ENCODE measurements around the gene MRPL12. TPM values are rescaled to one million over a fixed set of nuclear protein-coding genes. Genes with fewer than 3 reads are reported as not detected.

The MRPL12 gene
- total RNA-seq, 6 donors from 2014 or later = 29.3 to 69.8 (median 47.8) TPM

DNA sequence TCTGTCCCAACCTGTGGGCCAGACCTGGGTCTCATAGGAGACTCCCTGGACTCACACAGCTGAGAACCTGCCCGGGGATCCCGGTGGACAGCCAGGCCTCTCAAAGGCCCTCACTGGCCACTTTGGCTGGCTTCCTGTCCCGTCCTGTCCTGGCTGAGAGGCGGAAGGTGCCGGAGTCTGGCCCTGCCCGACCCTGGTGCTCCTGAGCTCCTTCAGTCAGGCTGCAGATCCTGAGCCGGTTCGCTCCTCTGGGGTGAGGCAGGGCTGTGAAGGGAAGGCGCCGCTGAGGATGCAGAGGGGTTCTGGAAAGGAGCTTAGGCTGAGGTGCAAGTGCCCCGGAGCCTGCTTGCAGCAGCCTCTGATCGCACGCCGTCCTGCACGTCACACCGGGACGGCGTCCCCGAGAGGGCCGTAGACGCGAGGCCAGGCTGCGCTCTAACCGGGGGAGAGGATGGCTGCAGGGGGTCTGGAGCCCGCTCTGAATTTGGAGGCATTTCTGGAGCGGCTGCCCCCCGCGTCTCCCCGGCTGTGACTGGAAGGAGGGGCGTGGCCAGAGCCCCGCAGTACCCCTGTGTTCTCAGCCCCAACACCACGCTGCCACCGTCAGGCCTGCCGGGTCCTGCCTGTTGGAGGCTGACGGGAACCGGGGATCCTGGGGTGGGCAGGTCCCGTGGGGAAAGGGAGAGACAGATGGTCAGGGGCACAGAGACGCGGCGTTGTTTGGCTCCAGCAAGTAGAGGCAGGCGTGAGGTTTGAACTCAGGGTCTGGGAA is 15.2 kb upstream of the MRPL12 start:
- ATAC-seq (ENCODE audit: low FRiP score in 2 of 2) (no peak), DNase-seq (peak in 1 of 2 donors; percentile 67)
- Histone ChIP-seq H3K36me3 (peaks cover 31 to 77% (median 72%) of the 10 kb centered on the region in 4 donors), H3K9me3 (no peaks in the 10 kb centered on the region), H3K27me3 (no peaks in the 10 kb centered on the region), H3K27ac (no peak overlapping the region), H3K4me3 (no peak overlapping the region), H3K4me1 (peaks cover 15 to 25% (median 19%) of the 10 kb centered on the region in 4 donors)
- TF ChIP-seq, protein P1, sequence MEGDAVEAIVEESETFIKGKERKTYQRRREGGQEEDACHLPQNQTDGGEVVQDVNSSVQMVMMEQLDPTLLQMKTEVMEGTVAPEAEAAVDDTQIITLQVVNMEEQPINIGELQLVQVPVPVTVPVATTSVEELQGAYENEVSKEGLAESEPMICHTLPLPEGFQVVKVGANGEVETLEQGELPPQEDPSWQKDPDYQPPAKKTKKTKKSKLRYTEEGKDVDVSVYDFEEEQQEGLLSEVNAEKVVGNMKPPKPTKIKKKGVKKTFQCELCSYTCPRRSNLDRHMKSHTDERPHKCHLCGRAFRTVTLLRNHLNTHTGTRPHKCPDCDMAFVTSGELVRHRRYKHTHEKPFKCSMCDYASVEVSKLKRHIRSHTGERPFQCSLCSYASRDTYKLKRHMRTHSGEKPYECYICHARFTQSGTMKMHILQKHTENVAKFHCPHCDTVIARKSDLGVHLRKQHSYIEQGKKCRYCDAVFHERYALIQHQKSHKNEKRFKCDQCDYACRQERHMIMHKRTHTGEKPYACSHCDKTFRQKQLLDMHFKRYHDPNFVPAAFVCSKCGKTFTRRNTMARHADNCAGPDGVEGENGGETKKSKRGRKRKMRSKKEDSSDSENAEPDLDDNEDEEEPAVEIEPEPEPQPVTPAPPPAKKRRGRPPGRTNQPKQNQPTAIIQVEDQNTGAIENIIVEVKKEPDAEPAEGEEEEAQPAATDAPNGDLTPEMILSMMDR (IDR thresholded peaks at IDR 0.05) = no peak
- TF ChIP-seq EP300 (IDR thresholded peaks at IDR 0.05) = no peak
- no peak for TF ChIP-seq POLR2A (IDR thresholded peaks at IDR 0.05)
- no peak for TF ChIP-seq POLR2AphosphoS5 (IDR thresholded peaks at IDR 0.05)
- WGBS, 2 donors = 94% methylated on average over 35 to 38 of the region's 41 CpGs

GRCh38 chr17:81688616-81689015 is 14.6 kb upstream of the MRPL12 start:
- ATAC-seq (ENCODE audit: low FRiP score in 2 of 2) (no peak), DNase-seq (no peak)
- 92% methylated on average over 11 to 14 of the region's 14 CpGs for WGBS, 2 donors
- no peaks in the 10 kb centered on the region for H3K9me3 ChIP-seq
- H3K36me3 ChIP-seq = peaks cover 36 to 83% (median 79%) of the 10 kb centered on the region in 4 donors
- no peaks in the 10 kb centered on the region for H3K27me3 ChIP-seq
- H3K4me1 ChIP-seq = peaks cover 14 to 22% (median 19%) of the 10 kb centered on the region in 4 donors
- no peak overlapping the region for H3K27ac ChIP-seq
- TF ChIP-seq POLR2A (IDR thresholded peaks at IDR 0.05) = no peak
- TF ChIP-seq, protein P1 (IDR thresholded peaks at IDR 0.05) = no peak
- no peak overlapping the region for H3K4me3 ChIP-seq

DNA sequence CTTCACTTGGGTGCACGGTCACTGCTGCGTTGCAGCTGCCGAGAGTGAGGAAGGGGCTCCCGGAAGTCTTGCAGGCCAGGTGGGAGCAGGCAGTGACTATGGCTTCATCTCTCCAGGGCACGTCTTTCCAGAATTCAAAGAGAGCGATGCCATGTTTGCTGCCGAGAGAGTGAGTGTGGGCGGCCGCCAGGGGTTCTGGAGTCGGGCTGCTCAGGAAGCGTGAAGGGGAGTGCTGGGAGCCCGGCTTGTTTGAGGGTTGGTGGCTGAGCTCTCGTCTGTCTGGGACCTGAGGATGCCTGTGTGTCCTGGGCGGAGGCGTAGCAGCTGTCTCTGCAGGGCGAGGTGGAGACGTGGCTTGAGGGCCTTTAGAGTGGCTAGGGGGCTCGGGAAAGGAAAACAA is 13.1 kb upstream of the MRPL12 start:
- no peak overlapping the region for H3K27ac ChIP-seq
- H3K4me3 ChIP-seq = no peak overlapping the region
- ATAC-seq (ENCODE audit: low FRiP score in 2 of 2) (no peak), DNase-seq (no peak)
- H3K9me3 ChIP-seq = no peaks in the 10 kb centered on the region
- no peaks in the 10 kb centered on the region for H3K27me3 ChIP-seq
- H3K4me1 ChIP-seq = peaks cover 7 to 14% (median 11%) of the 10 kb centered on the region in 4 donors
- 90 to 94% methylated on average over 15 to 17 of the region's 18 CpGs for WGBS, 2 donors
- H3K36me3 ChIP-seq = peaks cover 48 to 98% (median 93%) of the 10 kb centered on the region in 4 donors
- TF ChIP-seq EP300 (IDR thresholded peaks at IDR 0.05) (no peak), POLR2AphosphoS5 (IDR thresholded peaks at IDR 0.05) (no peak)

GRCh38 chr17:81690549-81690948 is 12.6 kb upstream of the MRPL12 start:
- Histone ChIP-seq H3K27ac (no peak overlapping the region), H3K9me3 (no peaks in the 10 kb centered on the region), H3K4me3 (no peak overlapping the region), H3K36me3 (peaks cover 51 to 100% (median 97%) of the 10 kb centered on the region in 4 donors), H3K27me3 (no peaks in the 10 kb centered on the region), H3K4me1 (peaks cover 2 to 9% (median 6%) of the 10 kb centered on the region in 4 donors)
- ATAC-seq (ENCODE audit: low FRiP score in 2 of 2) = no peak
- TF ChIP-seq EP300 (IDR thresholded peaks at IDR 0.05) = no peak
- TF ChIP-seq POLR2A (IDR thresholded peaks at IDR 0.05) = no peak
- TF ChIP-seq, protein P1 (IDR thresholded peaks at IDR 0.05) = no peak
- no peak for TF ChIP-seq POLR2AphosphoS5 (IDR thresholded peaks at IDR 0.05)
- 89 to 97% methylated on average over 5 to 17 of the region's 17 CpGs for WGBS, 2 donors
- DNase-seq = peak in 1 of 2 donors; percentile 72

GRCh38 chr17:81691196-81691595 is 12.0 kb upstream of the MRPL12 start:
- Histone ChIP-seq H3K4me3 (no peak overlapping the region), H3K4me1 (peaks cover 0 to 5% (median under 1%) of the 10 kb centered on the region in 4 donors), H3K27me3 (no peaks in the 10 kb centered on the region), H3K9me3 (no peaks in the 10 kb centered on the region), H3K27ac (no peak overlapping the region), H3K36me3 (peaks cover 52 to 100% (median 100%) of the 10 kb centered on the region in 4 donors)
- TF ChIP-seq, protein P1 (IDR thresholded peaks at IDR 0.05) = no peak
- TF ChIP-seq POLR2A (IDR thresholded peaks at IDR 0.05) = no peak
- no peak for TF ChIP-seq POLR2AphosphoS5 (IDR thresholded peaks at IDR 0.05)
- no peak for TF ChIP-seq EP300 (IDR thresholded peaks at IDR 0.05)
- ATAC-seq (ENCODE audit: low FRiP score in 2 of 2) (no peak), DNase-seq (peak in 1 of 2 donors; percentile 71)
- 92 to 95% methylated on average over 10 to 17 of the region's 18 CpGs for WGBS, 2 donors

All from upper lobe of left lung (tissue), 6 donors.